MM.1S (cell line): ENCODE data around the gene KEAP1.

Experiments used
- DNase-seq: peaks from one replicate; pipeline ENCODE4 v3.0.0-alpha.2; 2015
- H2AFZ ChIP-seq: fragments of 300-600 bp; sonication (generic); 2 replicates; pipeline ENCODE4 v1.6.0; 2016; ENCODE audit warnings: antibody characterized with exemption, low read length
- H3F3A ChIP-seq: fragments of 300-600 bp; sonication (generic); 2 replicates; pipeline ENCODE4 v1.6.1; 2016; ENCODE audit warnings: mild to moderate bottlenecking, antibody characterized with exemption, low read length, moderate library complexity, mixed read lengths; ENCODE audit not compliant: insufficient read depth
- H3K27ac ChIP-seq: fragments of 300-600 bp; sonication (generic); 2 replicates; pipeline ENCODE4 v1.5.1; 2016; ENCODE audit warnings: mild to moderate bottlenecking, low read length
- H3K27me3 ChIP-seq: fragments of 300-600 bp; sonication (generic); replicated peaks from 2 replicates; pipeline ENCODE4 v1.6.0; 2016; ENCODE audit warnings: low read length; ENCODE audit not compliant: insufficient read depth
- H3K36me3 ChIP-seq: fragments of 300-600 bp; sonication (generic); replicated peaks from 2 replicates; pipeline ENCODE4 v1.6.1; 2016; ENCODE audit warnings: mild to moderate bottlenecking, low read length, mixed read lengths; ENCODE audit not compliant: insufficient read depth
- H3K4me1 ChIP-seq: fragments of 300-600 bp; sonication (generic); 2 replicates; pipeline ENCODE4 v1.6.1; 2016; ENCODE audit warnings: low read length, mixed read lengths
- H3K4me2 ChIP-seq: fragments of 300-600 bp; sonication (generic); 2 replicates; pipeline ENCODE4 v1.6.0; 2016; ENCODE audit warnings: low read depth, low read length
- H3K4me3 ChIP-seq: fragments of 300-600 bp; sonication (generic); 2 replicates; pipeline ENCODE4 v1.5.1; 2016; ENCODE audit warnings: low read length, mixed read lengths
- H3K79me2 ChIP-seq: fragments of 300-600 bp; sonication (generic); 2 replicates; pipeline ENCODE4 v1.6.1; 2016; ENCODE audit warnings: mixed run types, low read length, mixed read lengths
- H3K9ac ChIP-seq: fragments of 300-600 bp; sonication (generic); 2 replicates; pipeline ENCODE4 v1.6.1; 2016; ENCODE audit warnings: low read length, mixed read lengths
- H3K9me2 ChIP-seq: fragments of 300-600 bp; sonication (generic); replicated peaks from 2 replicates; pipeline ENCODE4 v1.6.1; 2016; ENCODE audit warnings: mild to moderate bottlenecking, low read length, mixed read lengths; ENCODE audit not compliant: insufficient read depth
- H3K9me3 ChIP-seq: fragments of 300-600 bp; sonication (generic); replicated peaks from 2 replicates; pipeline ENCODE4 v1.6.1; 2016; ENCODE audit warnings: mild to moderate bottlenecking, low read length, mixed read lengths; ENCODE audit not compliant: insufficient read depth
- H4K20me1 ChIP-seq: fragments of 300-600 bp; sonication (generic); 2 replicates; pipeline ENCODE4 v1.6.1; 2016; ENCODE audit warnings: mild to moderate bottlenecking, low read length, moderate library complexity, mixed read lengths; ENCODE audit not compliant: insufficient read depth
- EZH2 ChIP-seq: fragments of 300-600 bp; sonication (generic); optimal IDR thresholded peaks from 2 replicates; pipeline ENCODE3; 2017; ENCODE audit warnings: low read depth, mild to moderate bottlenecking, antibody characterized with exemption, low read length, mixed read lengths
- EZH2phosphoT487 ChIP-seq: fragments of 300-600 bp; sonication (generic); IDR thresholded peaks from 2 replicates; pipeline ENCODE4 v1.6.1; 2018; ENCODE audit warnings: antibody characterized with exemption, low read length
- TF ChIP-seq, protein P1 (sequence below): fragments of 300-600 bp; sonication (generic); IDR thresholded peaks from 2 replicates; pipeline ENCODE4 v1.5.1; 2016; ENCODE audit warnings: antibody characterized with exemption, low read length, mixed read lengths

Gene KEAP1

DNA sequence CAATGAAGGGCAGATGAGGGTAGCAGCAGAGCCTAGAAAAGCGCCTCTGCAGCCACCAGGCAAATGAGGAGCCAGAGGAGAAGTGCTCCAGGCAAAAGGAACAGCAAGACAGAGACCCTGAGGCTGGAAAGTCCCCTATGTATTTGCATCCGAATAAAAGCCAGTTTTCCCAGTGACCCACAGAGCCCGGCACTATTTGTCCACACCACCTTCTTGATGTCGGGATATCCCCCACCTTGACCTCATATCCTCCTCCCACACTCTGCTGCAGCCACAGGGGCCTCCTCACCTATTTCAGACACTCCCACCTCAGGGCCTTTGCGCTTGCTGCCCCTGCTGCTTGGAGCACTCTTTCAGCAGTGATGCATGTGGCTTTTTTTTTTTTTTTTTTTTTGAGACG lies 47.2 kb upstream of the KEAP1 start:
- Histone ChIP-seq H3K9me2 (no peaks in the 10 kb centered on the region), H3F3A (no peaks in the 10 kb centered on the region), H3K4me3 (no peak overlapping the region), H3K27ac (no peak overlapping the region), H3K36me3 (no peaks in the 10 kb centered on the region), H3K9me3 (no peaks in the 10 kb centered on the region), H3K4me1 (no peaks in the 10 kb centered on the region), H3K27me3 (no peaks in the 10 kb centered on the region), H3K4me2 (no peak overlapping the region), H3K9ac (no peak overlapping the region), H4K20me1 (no peaks in the 10 kb centered on the region), H3K79me2 (peaks cover 20% of the 10 kb centered on the region), H2AFZ (no peak overlapping the region)
- DNase-seq = no peak
- TF ChIP-seq EZH2phosphoT487 = no peak
- TF ChIP-seq, protein P1, sequence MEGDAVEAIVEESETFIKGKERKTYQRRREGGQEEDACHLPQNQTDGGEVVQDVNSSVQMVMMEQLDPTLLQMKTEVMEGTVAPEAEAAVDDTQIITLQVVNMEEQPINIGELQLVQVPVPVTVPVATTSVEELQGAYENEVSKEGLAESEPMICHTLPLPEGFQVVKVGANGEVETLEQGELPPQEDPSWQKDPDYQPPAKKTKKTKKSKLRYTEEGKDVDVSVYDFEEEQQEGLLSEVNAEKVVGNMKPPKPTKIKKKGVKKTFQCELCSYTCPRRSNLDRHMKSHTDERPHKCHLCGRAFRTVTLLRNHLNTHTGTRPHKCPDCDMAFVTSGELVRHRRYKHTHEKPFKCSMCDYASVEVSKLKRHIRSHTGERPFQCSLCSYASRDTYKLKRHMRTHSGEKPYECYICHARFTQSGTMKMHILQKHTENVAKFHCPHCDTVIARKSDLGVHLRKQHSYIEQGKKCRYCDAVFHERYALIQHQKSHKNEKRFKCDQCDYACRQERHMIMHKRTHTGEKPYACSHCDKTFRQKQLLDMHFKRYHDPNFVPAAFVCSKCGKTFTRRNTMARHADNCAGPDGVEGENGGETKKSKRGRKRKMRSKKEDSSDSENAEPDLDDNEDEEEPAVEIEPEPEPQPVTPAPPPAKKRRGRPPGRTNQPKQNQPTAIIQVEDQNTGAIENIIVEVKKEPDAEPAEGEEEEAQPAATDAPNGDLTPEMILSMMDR = no peak
- TF ChIP-seq EZH2 = no peak

GRCh38 chr19:10549733-10550132 lies 46.6 kb upstream of the KEAP1 start:
- Histone ChIP-seq H2AFZ (no peak overlapping the region), H3K9me3 (no peaks in the 10 kb centered on the region), H3K9ac (no peak overlapping the region), H3K9me2 (no peaks in the 10 kb centered on the region), H3K27me3 (no peaks in the 10 kb centered on the region), H3K4me1 (peaks cover 2% of the 10 kb centered on the region; the same call in 1 of the 2 replicates), H3K36me3 (no peaks in the 10 kb centered on the region), H3K4me2 (no peak overlapping the region), H3F3A (no peaks in the 10 kb centered on the region), H3K4me3 (no peak overlapping the region), H3K79me2 (peaks cover 26% of the 10 kb centered on the region), H4K20me1 (no peaks in the 10 kb centered on the region), H3K27ac (no peak overlapping the region)
- DNase-seq = no peak
- no peak for TF ChIP-seq EZH2
- no peak for TF ChIP-seq EZH2phosphoT487
- TF ChIP-seq, protein P1 = no peak

GRCh38 chr19:10548746-10549276 lies 45.7 kb upstream of the KEAP1 start:
- Histone ChIP-seq H2AFZ (no peak overlapping the region), H3K27ac (no peak overlapping the region), H3K9ac (no peak overlapping the region), H3K4me2 (no peak overlapping the region), H3K9me2 (no peaks in the 10 kb centered on the region), H3K27me3 (no peaks in the 10 kb centered on the region), H3K9me3 (no peaks in the 10 kb centered on the region), H3K36me3 (no peaks in the 10 kb centered on the region), H3K79me2 (peaks cover 35% of the 10 kb centered on the region), H3K4me1 (peaks cover 6% of the 10 kb centered on the region; the same call in 1 of the 2 replicates), H3K4me3 (no peak overlapping the region), H3F3A (no peaks in the 10 kb centered on the region), H4K20me1 (no peaks in the 10 kb centered on the region)
- TF ChIP-seq EZH2phosphoT487 = no peak
- TF ChIP-seq, protein P1 = no peak
- no peak for TF ChIP-seq EZH2
- DNase-seq = no peak
